GM10248 (cell line): ENCODE data around the gene SDK1.
"Not testable (repeated sequence)": the region's sequence is repeated elsewhere in the genome, so short reads cannot be mapped to it uniquely, and the experiment has no call there.

Source experiments
- CTCF ChIA-PET: fragments of 300-600 bp; sonication (Branson Sonifier 250); formaldehyde crosslinking; extraction: SDS; loops from one replicate; lab custom pipeline; 2021; ENCODE audit warnings: antibody characterized with exemption; lab: Yijun Ruan, JAX
- POLR2A ChIA-PET: fragments of 350-650 bp; sonication (Branson Sonifier 250); formaldehyde crosslinking; extraction: SDS; loops from one replicate; lab custom pipeline; 2020; ENCODE audit warnings: antibody characterized with exemption; lab: Yijun Ruan, JAX
- DNase-seq: peaks from one replicate; pipeline ENCODE4 v3.0.0; 2012; ENCODE audit errors: extremely low spot score
- CTCF ChIP-seq: IDR thresholded peaks from 2 replicates; pipeline ENCODE4 v1.5.1; 2012; ENCODE audit warnings: mild to moderate bottlenecking, low read depth; ENCODE audit errors: extremely low read depth, missing control alignments, control extremely low read depth

Gene SDK1

DNA sequence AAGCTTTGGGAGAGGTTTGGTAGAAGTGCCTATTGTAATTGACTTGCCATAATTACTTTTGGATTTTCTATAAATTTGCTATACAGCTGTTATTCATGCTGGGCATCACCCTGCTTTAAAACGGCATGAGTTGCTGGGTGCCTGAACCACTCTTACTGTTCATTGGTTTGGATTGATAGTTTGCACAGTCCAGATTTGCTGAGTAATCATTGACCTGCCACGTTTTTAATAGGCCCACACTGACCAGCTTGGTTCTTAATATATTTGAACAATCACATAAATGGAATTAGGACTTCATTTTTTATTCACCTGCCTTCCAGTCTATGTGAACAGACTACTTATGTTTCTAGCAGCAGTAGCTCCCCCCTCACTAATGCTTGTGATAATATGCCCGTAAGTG lies 630.8 kb downstream of the SDK1 start:
- CTCF ChIA-PET = interaction anchor here (1.4 kb wide), 1 partner anchor 1067 kb away, joined by 3 read pairs; no protein-coding TSS in a partner anchor
- POLR2A ChIA-PET = no interaction called here
- no peak for TF ChIP-seq CTCF

GRCh38 chr7:3937146-3937545 lies 636.1 kb downstream of the SDK1 start:
- TF ChIP-seq CTCF = no peak
- ChIA-PET CTCF (no interaction called here), POLR2A (no interaction called here)
- DNase-seq = no peak

More for the DNA sequence above, 630.8 kb downstream of the SDK1 start:
- DNase-seq = no peak

GRCh38 chr7:3937605-3938004 lies 636.6 kb downstream of the SDK1 start:
- CTCF ChIA-PET = no interaction called here
- DNase-seq = no peak
- TF ChIP-seq CTCF = no peak
- POLR2A ChIA-PET = no interaction called here

- POLR2A ChIA-PET, CTCF ChIA-PET: not testable (repeated sequence)
Measured at GRCh38 chr7:3941706-3942105, 640.7 kb downstream of the SDK1 start.

GRCh38 chr7:3942276-3942675 lies 641.2 kb downstream of the SDK1 start:
- ChIA-PET POLR2A (no interaction called here), CTCF (no interaction called here)
- DNase-seq = no peak
- TF ChIP-seq CTCF = no peak

More at GRCh38 chr7:3941706-3942105, 640.7 kb downstream of the SDK1 start:
- not testable (repeated sequence) for DNase-seq

- POLR2A ChIA-PET = no interaction called here
Measured at GRCh38 chr7:3942816-3943745, 642.0 kb downstream of the SDK1 start.

More at GRCh38 chr7:3942816-3943745, 642.0 kb downstream of the SDK1 start:
- TF ChIP-seq CTCF = no peak
- CTCF ChIA-PET = no interaction called here
- no peak for DNase-seq
